ENCODE data around the gene RPL19.
A peak's percentile ranks its signal among the peaks of the same experiment; 100 is the strongest.

Gene RPL19

GRCh38 chr17:39197380-39198185 lies 2.5 kb upstream of the RPL19 start, which contains the start of gene CACNB1:
Gene CACNB1, minus strand, starts transcription at chr17:39197669. Its CDS starts 174 bp downstream, at chr17:39197495.
- DNase-seq (ENCODE audit: extremely low spot score) = peak; percentile 89
- TF ChIP-seq CTCF (IDR thresholded peaks at IDR 0.05; ENCODE audit: control extremely low read depth, extremely low read depth, low read depth, missing control alignments) = no peak
- ChIA-PET POLR2A (interaction anchor here (0.8 kb wide), 1 partner anchor 96 kb away, joined by 3 read pairs; no protein-coding TSS in a partner anchor), CTCF (interaction anchor here (0.6 to 3.9 kb wide), 5 partner anchors 9 to 46 kb away, joined by 3 to 21 read pairs (median 7); partner anchors contain the start of gene ARL5C)

- no peak for DNase-seq (ENCODE audit: extremely low spot score)
- ChIA-PET CTCF (interaction anchor here (1.0 to 3.4 kb wide), 4 partner anchors 8 to 46 kb away, joined by 3 to 22 read pairs (median 6); no protein-coding TSS in a partner anchor), POLR2A (no interaction called here)
- TF ChIP-seq CTCF (IDR thresholded peaks at IDR 0.05; ENCODE audit: control extremely low read depth, extremely low read depth, low read depth, missing control alignments) = no peak
These were observed 1.9 kb upstream of the RPL19 start for GRCh38 chr17:39198186-39198566.

GRCh38 chr17:39199820-39200069 lies 338 bp upstream of the RPL19 start:
- no peak for TF ChIP-seq CTCF (IDR thresholded peaks at IDR 0.05; ENCODE audit: control extremely low read depth, extremely low read depth, low read depth, missing control alignments)
- DNase-seq (ENCODE audit: extremely low spot score) = peak; percentile 93
- ChIA-PET POLR2A (interaction anchor here (0.6 to 1.2 kb wide), 11 partner anchors 9 to 1378 kb away, joined by 3 to 8 read pairs (median 4); no protein-coding TSS in a partner anchor), CTCF (interaction anchor here (1.0 to 3.4 kb wide), 4 partner anchors 25 to 47 kb away, joined by 6 to 22 read pairs (median 9); no protein-coding TSS in a partner anchor)

- TF ChIP-seq CTCF (IDR thresholded peaks at IDR 0.05; ENCODE audit: control extremely low read depth, extremely low read depth, low read depth, missing control alignments) = no peak
- DNase-seq (ENCODE audit: extremely low spot score) = no peak
- ChIA-PET POLR2A (interaction anchor here (0.7 kb wide), 1 partner anchor 124 kb away, joined by 4 read pairs; no protein-coding TSS in a partner anchor), CTCF (interaction anchor here (2.3 to 3.4 kb wide), 3 partner anchors 26 to 43 kb away, joined by 7 to 22 read pairs (median 10); no protein-coding TSS in a partner anchor)
These were observed 951 bp downstream of the RPL19 start for GRCh38 chr17:39200957-39201510.

GRCh38 chr17:39204245-39204644 lies 4.2 kb downstream of the RPL19 start:
- no peak for DNase-seq (ENCODE audit: extremely low spot score)
- no peak for TF ChIP-seq CTCF (IDR thresholded peaks at IDR 0.05; ENCODE audit: control extremely low read depth, extremely low read depth, low read depth, missing control alignments)
- POLR2A ChIA-PET = interaction anchor here (0.6 to 0.7 kb wide), 2 partner anchors 34 to 246 kb away, joined by 5 read pairs; no protein-coding TSS in a partner anchor
- CTCF ChIA-PET = interaction anchor here (1.0 to 8.7 kb wide), 4 partner anchors 29 to 51 kb away, joined by 4 to 151 read pairs (median 38); no protein-coding TSS in a partner anchor

- POLR2A ChIA-PET = interaction anchor here (0.5 to 0.7 kb wide), 2 partner anchors 75 to 860 kb away, joined by 3 to 4 read pairs; no protein-coding TSS in a partner anchor
- CTCF ChIA-PET = interaction anchor here (1.0 to 8.7 kb wide), 8 partner anchors 26 to 417 kb away, joined by 3 to 151 read pairs (median 5); no protein-coding TSS in a partner anchor
These were observed 5.0 kb downstream of the RPL19 start for GRCh38 chr17:39205112-39205526.

More at GRCh38 chr17:39205112-39205526, 5.0 kb downstream of the RPL19 start:
- DNase-seq (ENCODE audit: extremely low spot score) = no peak
- no peak for TF ChIP-seq CTCF (IDR thresholded peaks at IDR 0.05; ENCODE audit: control extremely low read depth, extremely low read depth, low read depth, missing control alignments)

Data from GM10248 (cell line).